ENCODE results near the gene IFIT2. TPM values are rescaled to one million over a fixed set of nuclear protein-coding genes. Genes with fewer than 3 reads are reported as not detected.

The IFIT2 gene
- total RNA-seq, 1 donor = 9.0 TPM

GRCh38 chr10:89335226-89335625 lies 33.4 kb downstream of the IFIT2 start:
- H3K9me3 ChIP-seq (ENCODE audit: low read depth, low read length) = no peaks in the 10 kb centered on the region
- H3K4me2 ChIP-seq (ENCODE audit: insufficient read depth, low read length) = no peak overlapping the region
- peaks cover 4% of the 10 kb centered on the region for H3K36me3 ChIP-seq (ENCODE audit: insufficient read depth, low read length)
- peaks cover 59% of the 10 kb centered on the region for H3K79me2 ChIP-seq (ENCODE audit: insufficient read depth, low read length)
- H3K27ac ChIP-seq (ENCODE audit: low read depth, low read length) = no peak overlapping the region
- no peak overlapping the region for H3K4me3 ChIP-seq (ENCODE audit: insufficient read depth, low read length)
- peaks cover 32% of the 10 kb centered on the region for H3K4me1 ChIP-seq (ENCODE audit: insufficient read depth, low read length)
- TF ChIP-seq, protein P1, sequence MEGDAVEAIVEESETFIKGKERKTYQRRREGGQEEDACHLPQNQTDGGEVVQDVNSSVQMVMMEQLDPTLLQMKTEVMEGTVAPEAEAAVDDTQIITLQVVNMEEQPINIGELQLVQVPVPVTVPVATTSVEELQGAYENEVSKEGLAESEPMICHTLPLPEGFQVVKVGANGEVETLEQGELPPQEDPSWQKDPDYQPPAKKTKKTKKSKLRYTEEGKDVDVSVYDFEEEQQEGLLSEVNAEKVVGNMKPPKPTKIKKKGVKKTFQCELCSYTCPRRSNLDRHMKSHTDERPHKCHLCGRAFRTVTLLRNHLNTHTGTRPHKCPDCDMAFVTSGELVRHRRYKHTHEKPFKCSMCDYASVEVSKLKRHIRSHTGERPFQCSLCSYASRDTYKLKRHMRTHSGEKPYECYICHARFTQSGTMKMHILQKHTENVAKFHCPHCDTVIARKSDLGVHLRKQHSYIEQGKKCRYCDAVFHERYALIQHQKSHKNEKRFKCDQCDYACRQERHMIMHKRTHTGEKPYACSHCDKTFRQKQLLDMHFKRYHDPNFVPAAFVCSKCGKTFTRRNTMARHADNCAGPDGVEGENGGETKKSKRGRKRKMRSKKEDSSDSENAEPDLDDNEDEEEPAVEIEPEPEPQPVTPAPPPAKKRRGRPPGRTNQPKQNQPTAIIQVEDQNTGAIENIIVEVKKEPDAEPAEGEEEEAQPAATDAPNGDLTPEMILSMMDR (IDR thresholded peaks at IDR 0.05; ENCODE audit: extremely low read depth, low read depth, low read length) = no peak
- H4K20me1 ChIP-seq (ENCODE audit: insufficient read depth, low read length) = no peaks in the 10 kb centered on the region
- H2AFZ ChIP-seq (ENCODE audit: low read length) = no peak overlapping the region
- H3K27me3 ChIP-seq (ENCODE audit: insufficient read depth, low read length) = no peaks in the 10 kb centered on the region
- no peak for DNase-seq (ENCODE audit: insufficient read length, low spot score, missing footprints)

- TF ChIP-seq, protein P1 (IDR thresholded peaks at IDR 0.05; ENCODE audit: extremely low read depth, low read depth, low read length) = no peak
- Histone ChIP-seq H3K27ac (ENCODE audit: low read depth, low read length) (no peak overlapping the region), H4K20me1 (ENCODE audit: insufficient read depth, low read length) (no peaks in the 10 kb centered on the region)
Measured at GRCh38 chr10:89336241-89336640, 34.4 kb downstream of the IFIT2 start.

GRCh38 chr10:89337484-89337883 lies 35.6 kb downstream of the IFIT2 start:
- Histone ChIP-seq H3K27ac (ENCODE audit: low read depth, low read length) (no peak overlapping the region), H3K36me3 (ENCODE audit: insufficient read depth, low read length) (peaks cover 4% of the 10 kb centered on the region), H3K4me2 (ENCODE audit: insufficient read depth, low read length) (no peak overlapping the region), H3K4me3 (ENCODE audit: insufficient read depth, low read length) (no peak overlapping the region), H2AFZ (ENCODE audit: low read length) (no peak overlapping the region), H3K4me1 (ENCODE audit: insufficient read depth, low read length) (peaks cover 31% of the 10 kb centered on the region), H3K9me3 (ENCODE audit: low read depth, low read length) (no peaks in the 10 kb centered on the region), H3K27me3 (ENCODE audit: insufficient read depth, low read length) (no peaks in the 10 kb centered on the region), H3K79me2 (ENCODE audit: insufficient read depth, low read length) (peaks cover 53% of the 10 kb centered on the region), H4K20me1 (ENCODE audit: insufficient read depth, low read length) (no peaks in the 10 kb centered on the region)
- TF ChIP-seq, protein P1 (IDR thresholded peaks at IDR 0.05; ENCODE audit: extremely low read depth, low read depth, low read length) = no peak
- no peak for DNase-seq (ENCODE audit: insufficient read length, low spot score, missing footprints)

More at GRCh38 chr10:89336241-89336640, 34.4 kb downstream of the IFIT2 start:
- H3K4me2 ChIP-seq (ENCODE audit: insufficient read depth, low read length) = no peak overlapping the region
- no peak overlapping the region for H3K4me3 ChIP-seq (ENCODE audit: insufficient read depth, low read length)
- H3K4me1 ChIP-seq (ENCODE audit: insufficient read depth, low read length) = peaks cover 29% of the 10 kb centered on the region
- H3K9me3 ChIP-seq (ENCODE audit: low read depth, low read length) = no peaks in the 10 kb centered on the region
- no peaks in the 10 kb centered on the region for H3K27me3 ChIP-seq (ENCODE audit: insufficient read depth, low read length)
- H2AFZ ChIP-seq (ENCODE audit: low read length) = no peak overlapping the region
- peaks cover 52% of the 10 kb centered on the region for H3K79me2 ChIP-seq (ENCODE audit: insufficient read depth, low read length)
- no peak for DNase-seq (ENCODE audit: insufficient read length, low spot score, missing footprints)
- H3K36me3 ChIP-seq (ENCODE audit: insufficient read depth, low read length) = peaks cover 4% of the 10 kb centered on the region

GRCh38 chr10:89338713-89339112 lies 36.9 kb downstream of the IFIT2 start:
- Histone ChIP-seq H3K36me3 (ENCODE audit: insufficient read depth, low read length) (peaks cover 4% of the 10 kb centered on the region), H3K27me3 (ENCODE audit: insufficient read depth, low read length) (no peaks in the 10 kb centered on the region), H4K20me1 (ENCODE audit: insufficient read depth, low read length) (no peaks in the 10 kb centered on the region), H3K9me3 (ENCODE audit: low read depth, low read length) (no peaks in the 10 kb centered on the region), H3K4me1 (ENCODE audit: insufficient read depth, low read length) (peaks cover 24% of the 10 kb centered on the region), H3K79me2 (ENCODE audit: insufficient read depth, low read length) (peaks cover 44% of the 10 kb centered on the region), H2AFZ (ENCODE audit: low read length) (no peak overlapping the region), H3K4me3 (ENCODE audit: insufficient read depth, low read length) (no peak overlapping the region), H3K4me2 (ENCODE audit: insufficient read depth, low read length) (no peak overlapping the region), H3K27ac (ENCODE audit: low read depth, low read length) (no peak overlapping the region)
- TF ChIP-seq, protein P1 (IDR thresholded peaks at IDR 0.05; ENCODE audit: extremely low read depth, low read depth, low read length) = no peak
- no peak for DNase-seq (ENCODE audit: insufficient read length, low spot score, missing footprints)
